ENCODE data around the gene CSNK2A1. TPM values are rescaled to one million over a fixed set of nuclear protein-coding genes. Genes with fewer than 3 reads are reported as not detected.
A peak's percentile ranks its signal among the peaks of the same experiment; 100 is the strongest.
"Not testable (repeated sequence)": the region's sequence is repeated elsewhere in the genome, so short reads cannot be mapped to it uniquely, and the experiment has no call there.

Gene CSNK2A1
- total RNA-seq, 1 donor from 2014 or later: 33.6 TPM

DNA sequence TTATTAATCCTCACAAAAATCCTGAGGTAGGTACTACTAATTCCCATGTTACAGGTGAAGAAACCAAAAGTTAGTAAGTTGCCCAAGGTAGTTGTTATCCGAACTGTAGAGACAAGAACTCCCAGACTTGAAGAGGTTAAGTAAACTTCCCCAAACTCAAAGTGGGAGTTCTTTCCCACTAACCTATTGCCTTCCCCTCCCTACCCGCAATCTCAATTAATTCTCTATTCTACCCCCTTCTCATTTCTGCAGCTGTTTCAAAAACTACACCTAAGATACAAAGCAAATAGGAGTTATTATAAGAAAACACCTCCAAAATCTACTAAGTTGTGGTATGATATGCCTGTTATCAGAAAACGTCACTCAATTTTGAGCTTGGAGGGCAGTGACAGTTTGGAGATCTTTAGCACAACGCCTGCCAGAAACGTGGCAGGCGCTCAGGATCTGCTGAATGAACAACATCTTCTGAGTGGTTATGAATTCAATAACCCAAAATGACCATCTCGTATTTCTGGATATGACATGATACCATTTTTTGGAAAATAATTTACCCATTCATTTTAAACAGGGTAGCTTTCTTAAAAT, 7.1 kb downstream of the CSNK2A1 start:
- DNase-seq (ENCODE audit: low spot score) (no peak), ATAC-seq (no peak)

DNA sequence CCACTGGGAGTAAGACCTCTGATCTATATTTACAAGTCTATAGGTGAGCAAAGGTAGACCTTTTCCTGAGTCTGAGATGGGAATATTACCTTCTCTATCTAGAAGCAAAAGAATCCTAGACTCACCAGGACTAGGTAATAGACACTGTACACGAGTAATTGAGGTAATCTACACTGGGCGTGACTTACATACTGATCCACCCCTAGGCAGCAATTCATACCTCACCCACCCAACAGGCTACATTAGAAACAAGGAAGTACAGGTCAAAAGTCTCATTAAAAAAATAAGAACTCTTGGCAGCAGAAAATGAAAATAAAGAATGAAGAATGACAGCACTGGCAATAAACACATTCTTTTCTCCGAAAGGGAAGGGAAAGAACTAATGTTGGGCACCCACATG, 7.6 kb downstream of the CSNK2A1 start:
- no peak for ATAC-seq
- DNase-seq (ENCODE audit: low spot score): no peak

DNA sequence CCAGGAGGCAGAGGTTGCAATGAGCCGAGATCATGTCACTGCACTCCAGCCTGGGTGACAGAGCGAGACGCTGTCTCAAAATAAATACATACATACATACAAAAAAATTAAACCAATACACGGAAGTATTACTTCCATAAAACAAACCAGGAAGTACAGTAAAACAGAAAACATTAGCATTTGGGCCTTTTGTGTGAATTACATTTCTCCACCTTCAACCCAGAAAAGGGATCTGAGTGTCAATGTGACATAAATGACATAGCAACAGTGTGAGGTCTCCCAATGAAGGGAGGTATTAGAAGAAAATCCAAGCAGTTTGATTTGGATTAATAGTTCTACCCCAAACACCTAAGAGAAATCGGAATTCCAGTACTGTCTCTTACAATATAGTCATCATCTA, 10.1 kb downstream of the CSNK2A1 start:
- ATAC-seq: no peak
- no peak for DNase-seq (ENCODE audit: low spot score)

DNA sequence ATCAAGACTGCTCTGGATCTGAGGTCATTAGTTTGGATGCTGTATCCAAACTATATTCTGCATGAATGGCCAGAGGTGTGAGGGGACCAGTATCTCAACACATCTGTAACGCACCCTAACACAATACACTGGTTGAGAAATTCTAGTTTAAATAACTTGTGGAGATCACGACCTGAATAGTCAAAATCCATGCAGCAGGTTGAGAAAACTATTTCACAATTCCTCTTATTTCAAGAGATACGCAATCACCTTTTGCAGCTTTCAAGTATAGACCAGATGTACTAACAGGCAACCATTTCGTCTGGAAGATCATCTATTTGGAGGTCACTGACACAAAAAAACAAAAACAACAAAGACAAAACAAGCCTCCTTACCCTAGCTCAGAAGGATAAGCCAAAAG, 11.1 kb downstream of the CSNK2A1 start:
- no peak for DNase-seq (ENCODE audit: low spot score)
- ATAC-seq: peak; percentile 61

DNA sequence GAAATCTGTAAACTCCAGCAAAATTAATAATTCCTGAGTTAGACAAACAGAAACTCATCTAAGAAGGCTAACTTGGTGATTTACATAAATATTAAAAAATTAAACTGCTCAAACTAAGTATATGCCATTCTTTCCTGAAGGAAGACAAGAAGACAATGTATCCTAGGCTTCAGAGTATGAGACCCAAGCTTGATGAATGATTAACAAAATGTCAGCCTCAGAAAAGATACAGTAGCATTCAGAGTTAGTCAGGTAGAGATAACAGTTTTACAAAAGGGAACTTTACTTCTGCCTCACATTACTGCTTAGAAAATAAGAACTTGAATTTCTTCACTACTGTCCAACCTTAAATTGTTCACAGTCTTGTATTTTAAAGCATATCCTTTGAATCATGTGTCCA, 12.0 kb downstream of the CSNK2A1 start:
- ATAC-seq (peak; percentile 53), DNase-seq (ENCODE audit: low spot score) (no peak)

GRCh38 chr20:530321-530720, 13.3 kb downstream of the CSNK2A1 start:
- no peak for ATAC-seq

GRCh38 chr20:528923-529604, 14.5 kb downstream of the CSNK2A1 start:
- ATAC-seq (no peak), DNase-seq (ENCODE audit: low spot score) (no peak)

More at GRCh38 chr20:530321-530720, 13.3 kb downstream of the CSNK2A1 start:
- DNase-seq (ENCODE audit: low spot score): no peak

DNA sequence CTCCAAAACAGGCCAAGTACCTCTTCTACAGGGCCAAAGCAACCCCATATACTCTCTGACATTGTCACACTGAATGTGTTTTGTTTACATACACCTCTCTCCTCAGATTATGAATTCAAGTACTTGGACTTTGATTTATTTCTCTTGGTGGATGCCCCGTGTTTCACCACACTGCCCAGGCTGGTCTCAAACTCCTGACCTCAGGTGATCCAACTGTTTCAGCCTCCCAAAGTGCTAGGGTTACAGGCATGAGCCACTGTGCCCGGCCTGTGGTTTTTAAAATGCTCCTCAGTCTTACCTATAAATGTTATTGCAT, 16.1 kb downstream of the CSNK2A1 start:
- ATAC-seq (peak; percentile 63), DNase-seq (ENCODE audit: low spot score) (no peak)

GRCh38 chr20:521860-522259, 21.7 kb downstream of the CSNK2A1 start:
- no peak for ATAC-seq
- no peak for DNase-seq (ENCODE audit: low spot score)

DNA sequence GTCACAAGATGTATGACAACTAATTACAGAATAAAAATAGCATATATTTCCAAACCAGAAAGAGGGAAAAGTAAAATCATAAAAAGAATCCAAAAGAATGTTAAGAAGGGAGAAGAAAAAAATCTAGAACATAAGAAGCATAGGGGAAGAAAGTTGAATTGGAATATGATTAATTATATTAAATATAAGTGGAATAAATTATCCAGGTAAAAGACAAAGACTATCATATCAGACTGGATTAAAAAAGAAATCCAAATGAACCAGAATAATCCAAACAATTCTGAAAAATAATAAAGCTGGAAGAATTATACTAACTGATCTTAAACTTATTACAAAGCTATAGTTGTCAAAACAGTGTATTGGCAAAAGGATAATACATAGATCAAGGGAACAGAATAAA, 23.6 kb downstream of the CSNK2A1 start:
- no peak for ATAC-seq
- DNase-seq (ENCODE audit: low spot score): no peak

DNA sequence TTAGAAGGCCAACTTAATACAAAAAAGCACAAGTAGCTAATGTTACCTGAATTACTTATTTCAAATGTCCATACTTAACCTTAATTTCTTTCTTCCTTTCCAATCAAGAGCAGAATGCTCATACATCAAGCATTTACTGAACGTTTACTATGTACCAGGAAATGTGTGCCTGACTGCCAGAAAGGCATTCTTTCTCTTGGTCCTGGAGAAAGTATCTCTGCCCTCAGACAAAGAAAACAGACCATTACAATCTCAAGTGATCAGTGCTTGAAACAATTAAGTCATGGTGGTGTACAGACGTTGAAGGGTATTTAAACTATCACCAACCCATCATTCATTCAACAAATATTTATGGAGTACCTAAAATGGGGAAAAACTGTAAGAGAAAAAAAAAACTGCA, 26.4 kb downstream of the CSNK2A1 start:
- ATAC-seq (no peak), DNase-seq (ENCODE audit: low spot score) (no peak)

DNA sequence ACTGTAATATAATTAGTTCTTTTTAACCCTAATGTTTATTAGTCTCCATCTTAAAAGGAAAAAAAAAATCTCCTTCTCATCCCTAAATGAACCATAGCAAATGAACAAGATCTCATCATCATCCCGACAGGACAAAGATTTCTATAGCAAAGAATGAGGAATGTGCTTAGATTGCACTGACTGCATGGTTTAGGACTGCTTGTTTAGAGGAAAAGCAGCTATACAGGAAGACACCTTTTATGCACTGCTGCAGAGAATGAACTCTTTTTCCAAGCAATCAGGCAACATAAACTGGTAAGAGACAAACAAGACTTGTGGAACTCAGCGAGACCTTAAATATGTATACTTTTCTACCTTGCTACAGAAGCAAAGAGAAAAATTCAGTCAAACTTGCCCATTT, 26.8 kb downstream of the CSNK2A1 start:
- no peak for DNase-seq (ENCODE audit: low spot score)
- no peak for ATAC-seq

- no peak for ATAC-seq
- no peak for DNase-seq (ENCODE audit: low spot score)
Measured at GRCh38 chr20:515696-516095, 27.9 kb downstream of the CSNK2A1 start.

GRCh38 chr20:513429-513828, 30.2 kb downstream of the CSNK2A1 start:
- no peak for ATAC-seq
- DNase-seq (ENCODE audit: low spot score): no peak

DNA sequence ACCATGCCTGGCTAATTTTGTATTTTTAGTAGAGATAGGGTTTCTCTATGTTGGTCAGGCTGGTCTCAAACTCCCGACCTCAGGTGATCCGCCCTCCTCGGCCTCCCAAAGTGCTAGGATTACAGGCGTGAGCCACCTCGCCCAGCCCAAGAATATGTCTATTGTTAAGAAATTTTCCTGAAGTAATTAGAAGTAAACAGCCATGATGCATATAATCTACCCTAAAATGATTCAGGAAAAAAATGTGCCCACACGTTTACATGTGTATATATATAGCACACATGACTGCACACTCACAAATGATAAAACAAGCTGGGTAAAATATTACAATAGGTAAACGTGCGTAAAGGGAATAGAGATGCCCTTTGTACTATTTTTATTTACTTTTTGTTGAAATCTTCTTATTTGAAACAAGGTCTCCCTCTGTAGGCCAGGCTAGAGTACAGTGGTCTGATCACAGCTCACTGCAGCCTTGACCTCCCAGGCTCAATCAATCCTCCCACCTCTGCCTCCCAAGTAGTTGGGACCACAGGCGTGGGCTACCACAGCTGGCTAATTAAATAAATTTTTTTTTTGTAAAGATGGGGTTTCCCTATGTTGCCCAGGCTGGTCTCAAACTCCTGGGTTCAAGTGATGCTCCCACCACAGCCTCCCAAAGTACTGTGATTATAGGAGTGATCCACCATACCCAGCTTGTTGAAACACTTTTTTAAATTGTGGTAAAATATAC, 33.1 kb downstream of the CSNK2A1 start:
- DNase-seq (ENCODE audit: low spot score) (peak; percentile 48), ATAC-seq (peak; percentile 89)

DNA sequence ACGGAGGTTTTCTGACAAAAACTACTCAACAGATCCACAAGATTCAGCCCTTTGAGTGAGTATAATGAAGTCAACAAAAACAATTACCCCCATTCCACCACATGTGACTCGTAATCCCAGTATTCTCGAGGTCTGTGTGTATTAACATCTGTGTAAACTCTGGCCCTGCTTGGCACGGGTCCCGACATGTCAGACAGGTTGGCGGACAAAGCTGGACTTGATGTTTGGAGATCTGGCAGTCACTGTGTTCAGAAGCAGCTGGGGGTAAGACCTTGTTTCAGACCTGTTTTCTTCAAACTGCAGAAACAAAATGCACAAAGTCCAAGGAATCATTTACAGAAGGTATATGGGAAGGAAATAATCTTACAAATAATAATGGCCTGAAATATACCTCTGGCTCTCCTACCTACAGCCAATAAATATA, 35.2 kb downstream of the CSNK2A1 start:
- ATAC-seq: peak; percentile 81
- DNase-seq (ENCODE audit: low spot score): not testable (repeated sequence)

- ATAC-seq (no peak), DNase-seq (ENCODE audit: low spot score) (no peak)
Measured at GRCh38 chr20:507761-508332, 35.7 kb downstream of the CSNK2A1 start.

DNA sequence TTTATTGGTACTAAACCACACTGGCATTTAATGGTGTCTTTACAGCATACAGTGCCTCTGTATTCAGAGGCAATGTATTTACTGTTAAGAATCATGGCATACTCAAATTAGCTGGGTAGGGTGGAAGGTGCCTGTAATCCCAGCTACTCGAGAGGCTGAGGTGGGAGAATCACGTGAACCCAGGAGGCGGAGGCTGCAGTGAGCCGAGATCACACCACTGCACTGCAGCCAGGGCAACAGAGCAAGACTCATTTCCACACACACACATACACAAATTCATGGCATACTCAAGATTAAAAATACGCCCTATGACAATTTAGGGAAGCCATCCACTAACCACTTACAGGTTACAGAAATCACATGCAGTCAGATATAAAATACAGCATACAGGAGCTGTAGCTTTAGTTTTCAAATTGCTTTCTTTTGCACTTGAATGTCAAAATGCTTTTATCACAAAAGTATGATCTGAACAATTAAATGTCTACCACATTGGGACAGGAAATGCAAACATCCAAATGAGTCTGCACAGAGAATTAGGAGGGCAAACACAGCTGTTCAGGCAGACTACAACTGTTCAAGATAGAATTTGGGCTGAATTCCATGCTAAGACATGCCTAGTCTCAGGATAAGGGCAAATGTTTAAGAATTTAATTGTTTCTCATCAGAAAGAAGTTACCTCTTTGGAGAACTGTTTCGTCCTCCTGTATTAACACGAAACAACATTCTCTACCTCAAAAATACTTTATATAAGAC, 36.4 kb downstream of the CSNK2A1 start:
- DNase-seq (ENCODE audit: low spot score) (no peak), ATAC-seq (no peak)

DNA sequence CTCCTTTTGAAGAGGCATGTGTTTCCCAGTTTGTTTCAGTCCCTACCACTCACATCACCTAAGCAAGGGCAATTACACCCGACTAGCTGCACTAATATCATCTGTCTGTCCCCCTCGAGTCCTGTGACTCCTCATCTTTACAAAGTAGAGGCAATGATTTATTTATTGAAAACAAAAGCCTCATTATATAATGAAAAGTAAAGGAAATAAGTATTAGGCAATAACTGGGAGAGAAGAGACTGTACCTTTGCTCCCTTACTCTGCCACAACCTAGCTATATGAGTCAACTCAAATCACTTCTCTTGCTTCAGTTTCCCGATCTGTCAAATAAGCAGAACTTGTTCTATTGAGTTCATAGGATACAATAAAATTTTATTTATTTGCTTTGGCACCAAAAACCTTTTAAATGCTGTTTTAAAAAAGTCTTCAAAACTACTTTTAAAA, 38.9 kb downstream of the CSNK2A1 start:
- ATAC-seq: peak; percentile 64
- DNase-seq (ENCODE audit: low spot score): no peak

- ATAC-seq: no peak
- DNase-seq (ENCODE audit: low spot score): no peak
Measured at GRCh38 chr20:503048-503737, 40.4 kb downstream of the CSNK2A1 start.

GRCh38 chr20:497979-498378, 45.6 kb downstream of the CSNK2A1 start:
- DNase-seq (ENCODE audit: low spot score) (no peak), ATAC-seq (no peak)
